ENCODE data around the gene FBXW9. TPM values are rescaled to one million over a fixed set of nuclear protein-coding genes. Genes with fewer than 3 reads are reported as not detected.

Gene FBXW9
- total and polyA plus RNA-seq, 2 experiments from 2014 or later = 6.6 to 19.4 TPM

DNA sequence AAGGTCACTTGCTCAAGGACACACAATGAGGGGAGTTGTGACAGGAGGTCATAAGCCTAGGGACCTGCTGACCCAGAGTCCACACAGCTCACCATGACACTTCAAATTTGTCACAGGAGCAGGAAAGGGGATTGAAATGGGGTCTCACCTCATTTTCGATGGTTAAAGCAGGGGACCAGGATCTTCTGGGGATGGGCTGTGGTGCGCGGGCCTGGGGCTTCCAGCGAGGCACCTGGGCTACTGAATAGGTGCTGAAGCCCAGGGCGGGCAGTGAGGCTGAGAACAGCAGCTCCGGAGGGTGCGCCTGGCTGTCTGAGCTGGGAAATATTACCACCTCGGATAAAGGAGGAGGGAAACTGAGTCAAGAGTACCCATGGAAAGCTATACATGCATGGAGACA is 40.9 kb downstream of the FBXW9 start:
- H3K4me1 ChIP-seq (ENCODE audit: insufficient read depth) = no peaks in the 10 kb centered on the region
- Mint-ChIP-seq H3K27me3 (ENCODE audit: insufficient read depth, low read depth, poor library complexity) (peaks cover 4% of the 10 kb centered on the region), H3K4me1 (peaks cover 6% of the 10 kb centered on the region; the same call in 2 of the 3 replicates), H3K27ac (no peak overlapping the region), H3K9me3 (no peaks in the 10 kb centered on the region), H3K36me3 (ENCODE audit: low read depth) (peaks cover 55% of the 10 kb centered on the region), H3K4me3 (peak overlapping the region; percentile 5; the same call in 1 of the 3 replicates)
- H3F3A ChIP-seq (replicated peaks; ENCODE audit: low read depth) = peaks cover 13% of the 10 kb centered on the region
- no peaks in the 10 kb centered on the region for H3K9me2 ChIP-seq (ENCODE audit: insufficient read depth)
- H2AFZ ChIP-seq = no peak overlapping the region
- peaks cover 7% of the 10 kb centered on the region; the same call in 1 of the 2 replicates for H3K36me3 ChIP-seq (ENCODE audit: insufficient read depth)
- no peak overlapping the region for H3K27ac ChIP-seq (ENCODE audit: low read depth)
- no peak for DNase-seq (ENCODE audit: low spot score)
- H3K4me3 ChIP-seq = no peak overlapping the region
- ATAC-seq = no peak
- TF ChIP-seq, protein P1, sequence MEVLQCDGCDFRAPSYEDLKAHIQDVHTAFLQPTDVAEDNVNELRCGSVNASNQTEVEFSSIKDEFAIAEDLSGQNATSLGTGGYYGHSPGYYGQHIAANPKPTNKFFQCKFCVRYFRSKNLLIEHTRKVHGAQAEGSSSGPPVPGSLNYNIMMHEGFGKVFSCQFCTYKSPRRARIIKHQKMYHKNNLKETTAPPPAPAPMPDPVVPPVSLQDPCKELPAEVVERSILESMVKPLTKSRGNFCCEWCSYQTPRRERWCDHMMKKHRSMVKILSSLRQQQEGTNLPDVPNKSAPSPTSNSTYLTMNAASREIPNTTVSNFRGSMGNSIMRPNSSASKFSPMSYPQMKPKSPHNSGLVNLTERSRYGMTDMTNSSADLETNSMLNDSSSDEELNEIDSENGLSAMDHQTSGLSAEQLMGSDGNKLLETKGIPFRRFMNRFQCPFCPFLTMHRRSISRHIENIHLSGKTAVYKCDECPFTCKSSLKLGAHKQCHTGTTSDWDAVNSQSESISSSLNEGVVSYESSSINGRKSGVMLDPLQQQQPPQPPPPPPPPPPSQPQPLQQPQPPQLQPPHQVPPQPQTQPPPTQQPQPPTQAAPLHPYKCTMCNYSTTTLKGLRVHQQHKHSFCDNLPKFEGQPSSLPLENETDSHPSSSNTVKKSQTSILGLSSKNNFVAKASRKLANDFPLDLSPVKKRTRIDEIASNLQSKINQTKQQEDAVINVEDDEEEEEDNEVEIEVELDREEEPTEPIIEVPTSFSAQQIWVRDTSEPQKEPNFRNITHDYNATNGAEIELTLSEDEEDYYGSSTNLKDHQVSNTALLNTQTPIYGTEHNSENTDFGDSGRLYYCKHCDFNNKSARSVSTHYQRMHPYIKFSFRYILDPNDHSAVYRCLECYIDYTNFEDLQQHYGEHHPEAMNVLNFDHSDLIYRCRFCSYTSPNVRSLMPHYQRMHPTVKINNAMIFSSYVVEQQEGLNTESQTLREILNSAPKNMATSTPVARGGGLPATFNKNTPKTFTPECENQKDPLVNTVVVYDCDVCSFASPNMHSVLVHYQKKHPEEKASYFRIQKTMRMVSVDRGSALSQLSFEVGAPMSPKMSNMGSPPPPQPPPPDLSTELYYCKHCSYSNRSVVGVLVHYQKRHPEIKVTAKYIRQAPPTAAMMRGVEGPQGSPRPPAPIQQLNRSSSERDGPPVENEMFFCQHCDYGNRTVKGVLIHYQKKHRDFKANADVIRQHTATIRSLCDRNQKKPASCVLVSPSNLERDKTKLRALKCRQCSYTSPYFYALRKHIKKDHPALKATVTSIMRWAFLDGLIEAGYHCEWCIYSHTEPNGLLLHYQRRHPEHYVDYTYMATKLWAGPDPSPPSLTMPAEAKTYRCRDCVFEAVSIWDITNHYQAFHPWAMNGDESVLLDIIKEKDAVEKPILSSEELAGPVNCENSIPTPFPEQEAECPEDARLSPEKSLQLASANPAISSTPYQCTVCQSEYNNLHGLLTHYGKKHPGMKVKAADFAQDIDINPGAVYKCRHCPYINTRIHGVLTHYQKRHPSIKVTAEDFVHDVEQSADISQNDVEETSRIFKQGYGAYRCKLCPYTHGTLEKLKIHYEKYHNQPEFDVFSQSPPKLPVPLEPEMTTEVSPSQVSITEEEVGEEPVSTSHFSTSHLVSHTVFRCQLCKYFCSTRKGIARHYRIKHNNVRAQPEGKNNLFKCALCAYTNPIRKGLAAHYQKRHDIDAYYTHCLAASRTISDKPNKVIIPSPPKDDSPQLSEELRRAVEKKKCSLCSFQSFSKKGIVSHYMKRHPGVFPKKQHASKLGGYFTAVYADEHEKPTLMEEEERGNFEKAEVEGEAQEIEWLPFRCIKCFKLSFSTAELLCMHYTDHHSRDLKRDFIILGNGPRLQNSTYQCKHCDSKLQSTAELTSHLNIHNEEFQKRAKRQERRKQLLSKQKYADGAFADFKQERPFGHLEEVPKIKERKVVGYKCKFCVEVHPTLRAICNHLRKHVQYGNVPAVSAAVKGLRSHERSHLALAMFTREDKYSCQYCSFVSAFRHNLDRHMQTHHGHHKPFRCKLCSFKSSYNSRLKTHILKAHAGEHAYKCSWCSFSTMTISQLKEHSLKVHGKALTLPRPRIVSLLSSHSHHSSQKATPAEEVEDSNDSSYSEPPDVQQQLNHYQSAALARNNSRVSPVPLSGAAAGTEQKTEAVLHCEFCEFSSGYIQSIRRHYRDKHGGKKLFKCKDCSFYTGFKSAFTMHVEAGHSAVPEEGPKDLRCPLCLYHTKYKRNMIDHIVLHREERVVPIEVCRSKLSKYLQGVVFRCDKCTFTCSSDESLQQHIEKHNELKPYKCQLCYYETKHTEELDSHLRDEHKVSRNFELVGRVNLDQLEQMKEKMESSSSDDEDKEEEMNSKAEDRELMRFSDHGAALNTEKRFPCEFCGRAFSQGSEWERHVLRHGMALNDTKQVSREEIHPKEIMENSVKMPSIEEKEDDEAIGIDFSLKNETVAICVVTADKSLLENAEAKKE (CRISPR knock-in tag; IDR thresholded peaks at IDR 0.05) = no peak
- no peak for TF ChIP-seq NANOG (IDR thresholded peaks at IDR 0.05; ENCODE audit: borderline replicate concordance)
- TF ChIP-seq POLR2AphosphoS5 (IDR thresholded peaks at IDR 0.05; ENCODE audit: low read depth) = no peak
- TF ChIP-seq, protein P2, sequence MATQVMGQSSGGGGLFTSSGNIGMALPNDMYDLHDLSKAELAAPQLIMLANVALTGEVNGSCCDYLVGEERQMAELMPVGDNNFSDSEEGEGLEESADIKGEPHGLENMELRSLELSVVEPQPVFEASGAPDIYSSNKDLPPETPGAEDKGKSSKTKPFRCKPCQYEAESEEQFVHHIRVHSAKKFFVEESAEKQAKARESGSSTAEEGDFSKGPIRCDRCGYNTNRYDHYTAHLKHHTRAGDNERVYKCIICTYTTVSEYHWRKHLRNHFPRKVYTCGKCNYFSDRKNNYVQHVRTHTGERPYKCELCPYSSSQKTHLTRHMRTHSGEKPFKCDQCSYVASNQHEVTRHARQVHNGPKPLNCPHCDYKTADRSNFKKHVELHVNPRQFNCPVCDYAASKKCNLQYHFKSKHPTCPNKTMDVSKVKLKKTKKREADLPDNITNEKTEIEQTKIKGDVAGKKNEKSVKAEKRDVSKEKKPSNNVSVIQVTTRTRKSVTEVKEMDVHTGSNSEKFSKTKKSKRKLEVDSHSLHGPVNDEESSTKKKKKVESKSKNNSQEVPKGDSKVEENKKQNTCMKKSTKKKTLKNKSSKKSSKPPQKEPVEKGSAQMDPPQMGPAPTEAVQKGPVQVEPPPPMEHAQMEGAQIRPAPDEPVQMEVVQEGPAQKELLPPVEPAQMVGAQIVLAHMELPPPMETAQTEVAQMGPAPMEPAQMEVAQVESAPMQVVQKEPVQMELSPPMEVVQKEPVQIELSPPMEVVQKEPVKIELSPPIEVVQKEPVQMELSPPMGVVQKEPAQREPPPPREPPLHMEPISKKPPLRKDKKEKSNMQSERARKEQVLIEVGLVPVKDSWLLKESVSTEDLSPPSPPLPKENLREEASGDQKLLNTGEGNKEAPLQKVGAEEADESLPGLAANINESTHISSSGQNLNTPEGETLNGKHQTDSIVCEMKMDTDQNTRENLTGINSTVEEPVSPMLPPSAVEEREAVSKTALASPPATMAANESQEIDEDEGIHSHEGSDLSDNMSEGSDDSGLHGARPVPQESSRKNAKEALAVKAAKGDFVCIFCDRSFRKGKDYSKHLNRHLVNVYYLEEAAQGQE (IDR thresholded peaks at IDR 0.05; ENCODE audit: unreplicated experiment) = no peak
- TF ChIP-seq EZH2phosphoT487 (IDR thresholded peaks at IDR 0.05; ENCODE audit: unreplicated experiment) = no peak
- TF ChIP-seq, protein P3, sequence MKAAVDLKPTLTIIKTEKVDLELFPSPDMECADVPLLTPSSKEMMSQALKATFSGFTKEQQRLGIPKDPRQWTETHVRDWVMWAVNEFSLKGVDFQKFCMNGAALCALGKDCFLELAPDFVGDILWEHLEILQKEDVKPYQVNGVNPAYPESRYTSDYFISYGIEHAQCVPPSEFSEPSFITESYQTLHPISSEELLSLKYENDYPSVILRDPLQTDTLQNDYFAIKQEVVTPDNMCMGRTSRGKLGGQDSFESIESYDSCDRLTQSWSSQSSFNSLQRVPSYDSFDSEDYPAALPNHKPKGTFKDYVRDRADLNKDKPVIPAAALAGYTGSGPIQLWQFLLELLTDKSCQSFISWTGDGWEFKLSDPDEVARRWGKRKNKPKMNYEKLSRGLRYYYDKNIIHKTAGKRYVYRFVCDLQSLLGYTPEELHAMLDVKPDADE (IDR thresholded peaks at IDR 0.05) = no peak
- no peak for TF ChIP-seq ZNF331 (CRISPR knock-in tag; IDR thresholded peaks at IDR 0.05; ENCODE audit: low read depth)
- TF ChIP-seq, protein P4, sequence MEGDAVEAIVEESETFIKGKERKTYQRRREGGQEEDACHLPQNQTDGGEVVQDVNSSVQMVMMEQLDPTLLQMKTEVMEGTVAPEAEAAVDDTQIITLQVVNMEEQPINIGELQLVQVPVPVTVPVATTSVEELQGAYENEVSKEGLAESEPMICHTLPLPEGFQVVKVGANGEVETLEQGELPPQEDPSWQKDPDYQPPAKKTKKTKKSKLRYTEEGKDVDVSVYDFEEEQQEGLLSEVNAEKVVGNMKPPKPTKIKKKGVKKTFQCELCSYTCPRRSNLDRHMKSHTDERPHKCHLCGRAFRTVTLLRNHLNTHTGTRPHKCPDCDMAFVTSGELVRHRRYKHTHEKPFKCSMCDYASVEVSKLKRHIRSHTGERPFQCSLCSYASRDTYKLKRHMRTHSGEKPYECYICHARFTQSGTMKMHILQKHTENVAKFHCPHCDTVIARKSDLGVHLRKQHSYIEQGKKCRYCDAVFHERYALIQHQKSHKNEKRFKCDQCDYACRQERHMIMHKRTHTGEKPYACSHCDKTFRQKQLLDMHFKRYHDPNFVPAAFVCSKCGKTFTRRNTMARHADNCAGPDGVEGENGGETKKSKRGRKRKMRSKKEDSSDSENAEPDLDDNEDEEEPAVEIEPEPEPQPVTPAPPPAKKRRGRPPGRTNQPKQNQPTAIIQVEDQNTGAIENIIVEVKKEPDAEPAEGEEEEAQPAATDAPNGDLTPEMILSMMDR (conservative IDR thresholded peaks at IDR 0.05; ENCODE audit: low read depth in 2 of 2) = no peak
- TF ChIP-seq STAT1 (IDR thresholded peaks at IDR 0.05; ENCODE audit: unreplicated experiment) = no peak
- no peak for TF ChIP-seq CREB1 (CRISPR knock-in tag; IDR thresholded peaks at IDR 0.05; ENCODE audit: low read depth)
- TF ChIP-seq JUNB (IDR thresholded peaks at IDR 0.05; ENCODE audit: unreplicated experiment) = no peak
- TF ChIP-seq EZH2 (IDR thresholded peaks at IDR 0.05; ENCODE audit: low read depth, unreplicated experiment) = no peak
- no peak for TF ChIP-seq ZNF114 (CRISPR knock-in tag; IDR thresholded peaks at IDR 0.05)
- no peak overlapping the region for H3K4me2 ChIP-seq
- no peaks in the 10 kb centered on the region for H3K79me2 ChIP-seq (replicated peaks; ENCODE audit: insufficient read depth)
- H3K27me3 ChIP-seq (ENCODE audit: insufficient read depth) = no peaks in the 10 kb centered on the region
- no peaks in the 10 kb centered on the region for H4K20me1 ChIP-seq (replicated peaks; ENCODE audit: insufficient read depth)
